A673 (cell line): ENCODE measurements around the gene SEC14L6. TPM values are rescaled to one million over a fixed set of nuclear protein-coding genes. Genes with fewer than 3 reads are reported as not detected.
A peak's percentile ranks its signal among the peaks of the same experiment; 100 is the strongest.
"Not testable (repeated sequence)": the region's sequence is repeated elsewhere in the genome, so short reads cannot be mapped to it uniquely, and the experiment has no call there.

Experiments used
- Bru-seq: library from RNA; stranded (reverse); fragments of 400-500 nt; gene quantifications from one replicate; lab custom pipeline; 2021; lab: Mats Ljungman, UMichigan
- BruChase-seq, 2 experiments: library from RNA; stranded (reverse); fragments of 400-500 nt; gene quantifications; one replicate each; lab custom pipeline; 2021; lab: Mats Ljungman, UMichigan
- BruUV-seq: library from RNA; stranded (reverse); fragments of 400-500 nt; replicated peaks from 2 replicates; lab custom pipeline; 2021; lab: Mats Ljungman, UMichigan
- CTCF ChIA-PET: fragments of 300-600 bp; sonication (Branson Sonifier 250); formaldehyde crosslinking; loops from one replicate; lab custom pipeline; 2022; ENCODE audit warnings: antibody characterized with exemption; lab: Charles Lee
- POLR2A ChIA-PET: fragments of 300-600 bp; sonication (Branson Sonifier 250); formaldehyde crosslinking; loops from one replicate; lab custom pipeline; 2022; ENCODE audit warnings: antibody characterized with exemption; ENCODE audit not compliant: low non-redundant PET; lab: Charles Lee
- DNase-seq: peaks from one replicate; pipeline ENCODE4 v3.0.0-alpha.2; 2015; ENCODE audit warnings: low spot score
- H3K27ac ChIP-seq: fragments of 200-600 bp; sonication (generic); 2 replicates; pipeline ENCODE4 v1.5.1; 2016; ENCODE audit warnings: mixed run types, low read depth, mild to moderate bottlenecking, mixed read lengths, antibody characterized with exemption, low read length; ENCODE audit not compliant: poor library complexity, severe bottlenecking
- H3K27me3 ChIP-seq: fragments of 200-600 bp; sonication (generic); replicated peaks from 2 replicates; pipeline ENCODE4 v1.6.1; 2017; ENCODE audit warnings: mixed run types, low read depth, mild to moderate bottlenecking, mixed read lengths, antibody characterized with exemption, low read length; ENCODE audit not compliant: insufficient read depth, poor library complexity
- H3K36me3 ChIP-seq: fragments of 200-600 bp; sonication (generic); 2 replicates; pipeline ENCODE4 v1.6.1; 2016; ENCODE audit warnings: mixed run types, mild to moderate bottlenecking, mixed read lengths, antibody characterized with exemption, low read length; ENCODE audit not compliant: insufficient read depth, poor library complexity, severe bottlenecking
- H3K4me1 ChIP-seq: fragments of 200-600 bp; sonication (generic); 2 replicates; pipeline ENCODE4 v1.6.1; 2017; ENCODE audit warnings: mixed run types, mild to moderate bottlenecking, mixed read lengths, antibody characterized with exemption, low read length; ENCODE audit not compliant: insufficient read depth, poor library complexity, severe bottlenecking
- H3K4me3 ChIP-seq: fragments of 200-600 bp; sonication (generic); 2 replicates; pipeline ENCODE4 v1.5.1; 2016; ENCODE audit warnings: low read depth, mixed run types, mild to moderate bottlenecking, mixed read lengths, low read length; ENCODE audit not compliant: poor library complexity, severe bottlenecking
- H3K9me3 ChIP-seq: fragments of 200-600 bp; sonication (generic); 2 replicates; pipeline ENCODE4 v1.6.1; 2016; ENCODE audit warnings: mixed run types, low read depth, mild to moderate bottlenecking, mixed read lengths, antibody characterized with exemption, low read length; ENCODE audit not compliant: poor library complexity, severe bottlenecking
- EZH2 ChIP-seq: fragments of 200-600 bp; sonication (generic); IDR thresholded peaks from 2 replicates; pipeline ENCODE4 v1.6.1; 2017; ENCODE audit warnings: borderline replicate concordance, low read depth, mild to moderate bottlenecking, mixed read lengths, antibody characterized with exemption, low read length; ENCODE audit not compliant: poor library complexity, severe bottlenecking
- intact Hi-C: fragments of 100-400 bp; cut with micrococcal nuclease; formaldehyde crosslinking; loops from one replicate; pipeline ENCODE4 v1.10.0; 2022; ENCODE audit not compliant: unreplicated experiment
- long read RNA-seq: library from polyadenylated mRNA; stranded (forward); transcript quantifications from one replicate; pipeline ENCODE4 v2.0.0, GENCODE V29; 2022
- total RNA-seq: library from RNA; stranded (reverse); gene quantifications from 2 replicates; pipeline ENCODE4 v1.2.3, GENCODE V29; 2021
- TF ChIP-seq, protein P1 (sequence below): fragments of 300-800, 200-600 bp; sonication (generic); conservative IDR thresholded peaks from 2 replicates; pipeline ENCODE4 v1.5.1; 2017; ENCODE audit warnings: low read depth, mild to moderate bottlenecking, antibody characterized with exemption, low read length, moderate library complexity, mixed read lengths

Gene SEC14L6
- not detected in 2 replicates for total RNA-seq
- percentile 7 among the genes with signal in this experiment for Bru-seq, nascent RNA
- BruChase-seq, experiment 1, labeled RNA remaining after a 2-hour chase, result not detected
- BruChase-seq, experiment 2, labeled RNA remaining after a 6-hour chase, result percentile 4 among the genes with signal in this experiment
- long read RNA-seq, result 0 reads

DNA sequence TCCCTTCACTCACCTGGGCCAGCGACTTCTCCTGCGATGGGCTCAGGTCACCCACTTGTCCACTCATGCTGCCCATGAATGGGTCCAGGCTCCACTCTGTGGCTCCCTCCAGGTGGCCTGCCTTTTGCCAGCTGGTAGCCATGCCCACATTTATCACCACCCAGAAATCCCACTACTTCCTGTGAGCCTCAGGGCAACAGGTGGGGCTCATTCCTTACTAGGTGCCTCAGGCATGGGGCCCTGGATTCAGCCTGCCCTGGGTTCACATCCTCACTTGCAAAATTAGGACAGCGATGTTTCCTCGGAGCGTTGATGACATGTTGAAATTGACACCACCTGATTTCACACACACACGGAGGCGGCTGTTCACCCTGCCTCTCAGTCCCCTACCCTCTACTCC is at the start of gene SEC14L6:
SEC14L6 (minus strand) TSS at position 126 of the 400 bp plus-strand sequence; CDS start at position 67, 59 bp downstream.
- no peak for TF ChIP-seq EZH2
- TF ChIP-seq, protein P1, sequence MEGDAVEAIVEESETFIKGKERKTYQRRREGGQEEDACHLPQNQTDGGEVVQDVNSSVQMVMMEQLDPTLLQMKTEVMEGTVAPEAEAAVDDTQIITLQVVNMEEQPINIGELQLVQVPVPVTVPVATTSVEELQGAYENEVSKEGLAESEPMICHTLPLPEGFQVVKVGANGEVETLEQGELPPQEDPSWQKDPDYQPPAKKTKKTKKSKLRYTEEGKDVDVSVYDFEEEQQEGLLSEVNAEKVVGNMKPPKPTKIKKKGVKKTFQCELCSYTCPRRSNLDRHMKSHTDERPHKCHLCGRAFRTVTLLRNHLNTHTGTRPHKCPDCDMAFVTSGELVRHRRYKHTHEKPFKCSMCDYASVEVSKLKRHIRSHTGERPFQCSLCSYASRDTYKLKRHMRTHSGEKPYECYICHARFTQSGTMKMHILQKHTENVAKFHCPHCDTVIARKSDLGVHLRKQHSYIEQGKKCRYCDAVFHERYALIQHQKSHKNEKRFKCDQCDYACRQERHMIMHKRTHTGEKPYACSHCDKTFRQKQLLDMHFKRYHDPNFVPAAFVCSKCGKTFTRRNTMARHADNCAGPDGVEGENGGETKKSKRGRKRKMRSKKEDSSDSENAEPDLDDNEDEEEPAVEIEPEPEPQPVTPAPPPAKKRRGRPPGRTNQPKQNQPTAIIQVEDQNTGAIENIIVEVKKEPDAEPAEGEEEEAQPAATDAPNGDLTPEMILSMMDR, result no peak
- H3K27ac ChIP-seq, result no peak within 1 kb of the TSS
- CTCF ChIA-PET, result no interaction called here
- H3K9me3 ChIP-seq, result no peaks in the 10 kb centered on the region
- H3K36me3 ChIP-seq, result no peaks in the 10 kb centered on the region
- BruUV-seq, result no TSS peak
- DNase-seq, result no peak
- no peak within 1 kb of the TSS for H3K4me3 ChIP-seq
- H3K4me1 ChIP-seq, result no peaks in the 10 kb centered on the region
- peaks cover 10% of the 10 kb centered on the region for H3K27me3 ChIP-seq
- intact Hi-C loops, result no loop called here
- POLR2A ChIA-PET, result no interaction called here

DNA sequence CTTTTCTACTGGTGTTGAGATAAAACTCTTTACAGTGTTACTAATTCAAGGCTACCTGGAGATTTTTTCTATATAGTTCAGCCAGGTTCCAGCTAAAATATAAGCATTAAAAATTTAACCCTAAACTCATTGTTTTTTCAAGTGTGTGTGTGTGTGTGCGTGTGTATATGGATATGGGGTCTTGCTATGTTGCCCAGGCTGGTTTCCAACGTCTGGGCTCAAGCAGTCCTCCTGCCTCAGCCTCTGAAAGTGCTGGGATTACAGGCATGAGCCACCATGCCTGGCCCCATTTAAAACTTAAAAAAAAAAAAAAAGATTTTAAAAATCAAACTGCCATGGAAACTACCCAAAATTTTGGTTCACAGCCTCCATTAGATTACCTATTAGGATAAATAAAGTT is 49.7 kb upstream of the SEC14L6 start:
- Histone ChIP-seq H3K27ac (no peak overlapping the region), H3K4me1 (no peaks in the 10 kb centered on the region), H3K27me3 (no peaks in the 10 kb centered on the region), H3K36me3 (no peaks in the 10 kb centered on the region), H3K4me3 (no peak overlapping the region), H3K9me3 (no peaks in the 10 kb centered on the region)
- no TSS peak for BruUV-seq
- ChIA-PET CTCF (no interaction called here), POLR2A (no interaction called here)
- DNase-seq, result no peak
- TF ChIP-seq, protein P1, result no peak
- no peak for TF ChIP-seq EZH2
- intact Hi-C loops, result no loop called here

DNA sequence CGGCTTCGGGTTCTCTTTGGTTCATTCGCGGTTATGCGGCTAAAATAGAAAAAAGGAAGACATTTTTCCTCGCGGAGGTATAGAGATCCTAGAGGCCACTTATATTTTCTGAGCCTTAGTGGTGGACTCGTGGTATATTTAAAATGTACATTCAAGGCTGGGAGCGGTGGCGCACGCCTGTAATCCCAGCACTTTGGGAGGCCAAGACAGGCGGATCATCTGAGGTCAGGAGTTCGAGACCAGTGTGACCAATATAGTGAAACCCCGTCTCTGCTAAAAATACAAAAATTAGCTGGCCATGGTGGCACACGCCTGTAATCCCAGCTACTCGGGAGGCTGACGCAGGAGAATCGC is 45.8 kb upstream of the SEC14L6 start:
- not testable (repeated sequence) for H3K4me1 ChIP-seq

More for the DNA sequence above, 45.8 kb upstream of the SEC14L6 start:
- H3K9me3 ChIP-seq, CTCF ChIA-PET, intact Hi-C loops, BruUV-seq, H3K27me3 ChIP-seq, DNase-seq, H3K4me3 ChIP-seq: not testable (repeated sequence)
- Histone ChIP-seq H3K36me3 (peaks cover 17% of the 10 kb centered on the region), H3K27ac (peak overlapping the region; percentile 98)
- POLR2A ChIA-PET, result interaction anchor here (0.6 kb wide), 1 partner anchor 11 kb away, joined by 4 read pairs; no protein-coding TSS in a partner anchor
